Fibroblast of upper back skin (primary cell): ENCODE measurements around the gene CSRP3.
A peak's percentile ranks its signal among the peaks of the same experiment; 100 is the strongest.

Source experiments
- DNase-seq: peaks from one replicate; pipeline ENCODE4 v3.0.0-alpha.2; 2013

The CSRP3 gene

GRCh38 chr11:19225123-19225522 lies 23.3 kb upstream of the CSRP3 start:
- DNase-seq = no peak

GRCh38 chr11:19220903-19221724 lies 19.3 kb upstream of the CSRP3 start:
- DNase-seq = no peak

- no peak for DNase-seq
These were observed 17.1 kb upstream of the CSRP3 start for GRCh38 chr11:19218786-19219460.

GRCh38 chr11:19218216-19218615 lies 16.4 kb upstream of the CSRP3 start:
- no peak for DNase-seq

GRCh38 chr11:19216709-19217374 lies 15.1 kb upstream of the CSRP3 start:
- no peak for DNase-seq

GRCh38 chr11:19216021-19216420 lies 14.2 kb upstream of the CSRP3 start:
- no peak for DNase-seq

GRCh38 chr11:19209617-19210370 lies 8.0 kb upstream of the CSRP3 start:
- no peak for DNase-seq

GRCh38 chr11:19208959-19209546 lies 7.3 kb upstream of the CSRP3 start:
- no peak for DNase-seq

- no peak for DNase-seq
These were observed 6.4 kb upstream of the CSRP3 start for GRCh38 chr11:19208181-19208580.

GRCh38 chr11:19204836-19205235 lies 3.1 kb upstream of the CSRP3 start:
- no peak for DNase-seq

- peak; percentile 81 for DNase-seq
These were observed 1.2 kb downstream of the CSRP3 start for GRCh38 chr11:19200410-19201201.

GRCh38 chr11:19199771-19200170 lies 2.0 kb downstream of the CSRP3 start:
- no peak for DNase-seq

- no peak for DNase-seq
These were observed 2.7 kb downstream of the CSRP3 start for GRCh38 chr11:19199048-19199447.

- DNase-seq = no peak
These were observed 5.4 kb downstream of the CSRP3 start for GRCh38 chr11:19196432-19196831.

GRCh38 chr11:19194620-19195308 lies 7.0 kb downstream of the CSRP3 start:
- DNase-seq = no peak

GRCh38 chr11:19193916-19194315 lies 7.9 kb downstream of the CSRP3 start:
- no peak for DNase-seq

- no peak for DNase-seq
These were observed 10.1 kb downstream of the CSRP3 start for GRCh38 chr11:19191530-19192169.

- DNase-seq = no peak
These were observed 13.9 kb downstream of the CSRP3 start for GRCh38 chr11:19187833-19188258.

- DNase-seq = peak; percentile 12
These were observed 14.5 kb downstream of the CSRP3 start for GRCh38 chr11:19187114-19187832.

- no peak for DNase-seq
These were observed 16.2 kb downstream of the CSRP3 start for GRCh38 chr11:19185516-19186052.
